Adrenal gland (tissue), 5 donors: ENCODE measurements around the gene ERBB4.

ENCODE experiments used
- CTCF ChIP-seq, 6 experiments: fragments of 450-650 bp in 4 of 6; fragments of 200-600 bp in 2 of 6; sonication (generic) in 1 of 6; IDR thresholded peaks; 1 replicate in 5 of 6; 2 replicates in 1 of 6; pipeline versions ENCODE4 v1.5.1 to v1.8.0; 2016 to 2021; ENCODE audit warnings: antibody characterized with exemption in 6 of 6, mild to moderate bottlenecking in 2 of 6, moderate library complexity in 1 of 6
- POLR2A ChIP-seq, 2 donors: fragments of 450-650 bp; IDR thresholded peaks; one replicate each; pipeline ENCODE4 v1.6.1; 2017; ENCODE audit warnings: antibody characterized with exemption in 2 of 2, mild to moderate bottlenecking in 2 of 2, moderate library complexity in 1 of 2
- donor health status: DM: no; HTN: no; CAD: no.

GRCh38 chr2:212295571-212295970 lies 243.0 kb downstream of the ERBB4 start:
- TF ChIP-seq CTCF (IDR thresholded peaks at IDR 0.05) (no peak), POLR2A (IDR thresholded peaks at IDR 0.05) (no peak)
